Body of pancreas (tissue), 4 donors: Measurements from ENCODE around the gene RP2.

Source experiments
- POLR2A ChIP-seq, 3 donors: fragments of 450-650 bp; IDR thresholded peaks; one replicate each; pipeline ENCODE4 v1.6.1; 2016; ENCODE audit warnings: antibody characterized with exemption in 3 of 3, mild to moderate bottlenecking in 2 of 3
- TF ChIP-seq, protein P1 (sequence below), 7 experiments: fragments of 450-650 bp in 4 of 7; fragments of 200-600 bp in 3 of 7; sonication (generic) in 3 of 7; IDR thresholded peaks; one replicate each; pipeline ENCODE4 v1.5.1; 2016 to 2019; ENCODE audit warnings: antibody characterized with exemption in 7 of 7

DNA sequence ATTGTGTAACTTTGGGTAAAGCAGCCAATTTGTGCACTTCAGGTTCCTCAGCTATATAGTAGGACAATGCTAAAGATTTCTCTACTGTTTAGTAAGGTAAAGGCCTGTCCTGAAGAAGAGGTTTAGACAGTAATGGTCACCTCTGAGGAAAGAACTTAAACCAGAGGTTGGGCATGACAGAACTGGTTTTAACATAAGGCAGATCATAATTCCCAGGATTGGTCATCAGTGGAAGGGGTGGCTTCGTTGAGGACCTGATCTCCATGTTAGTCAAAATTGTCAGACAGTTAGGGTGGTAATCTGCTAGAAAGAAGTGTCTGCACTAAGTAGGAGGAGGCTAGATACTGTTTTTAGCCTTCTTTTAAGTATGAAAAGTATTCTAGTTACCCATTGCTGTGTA, 4.1 kb downstream of the RP2 start:
- TF ChIP-seq, protein P1, sequence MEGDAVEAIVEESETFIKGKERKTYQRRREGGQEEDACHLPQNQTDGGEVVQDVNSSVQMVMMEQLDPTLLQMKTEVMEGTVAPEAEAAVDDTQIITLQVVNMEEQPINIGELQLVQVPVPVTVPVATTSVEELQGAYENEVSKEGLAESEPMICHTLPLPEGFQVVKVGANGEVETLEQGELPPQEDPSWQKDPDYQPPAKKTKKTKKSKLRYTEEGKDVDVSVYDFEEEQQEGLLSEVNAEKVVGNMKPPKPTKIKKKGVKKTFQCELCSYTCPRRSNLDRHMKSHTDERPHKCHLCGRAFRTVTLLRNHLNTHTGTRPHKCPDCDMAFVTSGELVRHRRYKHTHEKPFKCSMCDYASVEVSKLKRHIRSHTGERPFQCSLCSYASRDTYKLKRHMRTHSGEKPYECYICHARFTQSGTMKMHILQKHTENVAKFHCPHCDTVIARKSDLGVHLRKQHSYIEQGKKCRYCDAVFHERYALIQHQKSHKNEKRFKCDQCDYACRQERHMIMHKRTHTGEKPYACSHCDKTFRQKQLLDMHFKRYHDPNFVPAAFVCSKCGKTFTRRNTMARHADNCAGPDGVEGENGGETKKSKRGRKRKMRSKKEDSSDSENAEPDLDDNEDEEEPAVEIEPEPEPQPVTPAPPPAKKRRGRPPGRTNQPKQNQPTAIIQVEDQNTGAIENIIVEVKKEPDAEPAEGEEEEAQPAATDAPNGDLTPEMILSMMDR (IDR thresholded peaks at IDR 0.05): no peak
- no peak for TF ChIP-seq POLR2A (IDR thresholded peaks at IDR 0.05)
